GM19452 (cell line): Measurements from ENCODE around the gene PLEKHA4.
"Not testable (repeated sequence)": the region's sequence is repeated elsewhere in the genome, so short reads cannot be mapped to it uniquely, and the experiment has no call there.

Experiments
- ATAC-seq: cut with Tn5 transposase; IDR thresholded peaks from one replicate; pipeline ENCODE4 v1.9.1; 2021; ENCODE audit not compliant: unreplicated experiment

PLEKHA4 gene

GRCh38 chr19:48868114-48868886 is at the start of gene PLEKHA4:
Gene PLEKHA4 (minus strand): TSS chr19:48868617. CDS start chr19:48867620, 997 bp downstream.
- ATAC-seq: no peak

- no peak for ATAC-seq
Measured at GRCh38 chr19:48918071-48918470, 49.7 kb upstream of the PLEKHA4 start.

GRCh38 chr19:48915757-48916156 is 47.3 kb upstream of the PLEKHA4 start:
- no peak for ATAC-seq

GRCh38 chr19:48914181-48914580 is 45.8 kb upstream of the PLEKHA4 start:
- ATAC-seq: no peak

GRCh38 chr19:48913114-48913889 is 44.9 kb upstream of the PLEKHA4 start:
- no peak for ATAC-seq

GRCh38 chr19:48910803-48911202 is 42.4 kb upstream of the PLEKHA4 start:
- ATAC-seq: no peak

GRCh38 chr19:48909424-48910077 is 41.1 kb upstream of the PLEKHA4 start:
- not testable (repeated sequence) for ATAC-seq

- ATAC-seq: no peak
Measured at GRCh38 chr19:48907671-48908070, 39.3 kb upstream of the PLEKHA4 start.

- ATAC-seq: no peak
Measured at GRCh38 chr19:48906324-48906723, 37.9 kb upstream of the PLEKHA4 start.

- no peak for ATAC-seq
Measured at GRCh38 chr19:48905664-48906063, 37.2 kb upstream of the PLEKHA4 start.

- ATAC-seq: not testable (repeated sequence)
Measured at GRCh38 chr19:48903788-48904187, 35.4 kb upstream of the PLEKHA4 start.

- not testable (repeated sequence) for ATAC-seq
Measured at GRCh38 chr19:48902291-48902690, 33.9 kb upstream of the PLEKHA4 start.

GRCh38 chr19:48900477-48901406 is 32.3 kb upstream of the PLEKHA4 start:
- no peak for ATAC-seq

GRCh38 chr19:48899781-48900476 is 31.5 kb upstream of the PLEKHA4 start, which contains the start of gene NUCB1:
Gene NUCB1 (plus strand): TSS chr19:48900312. CDS start chr19:48900797, 485 bp downstream.
- ATAC-seq: peak; percentile 84

GRCh38 chr19:48899386-48899749 is 31.0 kb upstream of the PLEKHA4 start:
- not testable (repeated sequence) for ATAC-seq

GRCh38 chr19:48897181-48897580 is 28.8 kb upstream of the PLEKHA4 start:
- ATAC-seq: no peak

GRCh38 chr19:48896191-48896720 is 27.8 kb upstream of the PLEKHA4 start:
- ATAC-seq: no peak

GRCh38 chr19:48895226-48895625 is 26.8 kb upstream of the PLEKHA4 start:
- ATAC-seq: no peak

GRCh38 chr19:48890551-48890950 is 22.1 kb upstream of the PLEKHA4 start:
- no peak for ATAC-seq

GRCh38 chr19:48889496-48889895 is 21.1 kb upstream of the PLEKHA4 start:
- ATAC-seq: not testable (repeated sequence)
